Endothelial cell of umbilical vein (primary cell): ENCODE measurements around the gene RNU6-9. TPM values are rescaled to one million over a fixed set of nuclear protein-coding genes. Genes with fewer than 3 reads are reported as not detected.

Experiments
- BruUV-seq: library from RNA; stranded (reverse); fragments of 400-500 nt; replicated peaks from 2 replicates; lab custom pipeline; 2021; lab: Mats Ljungman, UMichigan
- CTCF ChIA-PET: fragments of 300-600, 350-600 bp; sonication (Branson Sonifier 250); formaldehyde crosslinking; loops from one replicate; lab custom pipeline; 2021; ENCODE audit warnings: antibody characterized with exemption, inconsistent platforms; lab: Charles Lee
- POLR2A ChIA-PET: fragments of 300-600, 350-600 bp; sonication (Branson Sonifier 250); formaldehyde crosslinking; loops from one replicate; lab custom pipeline; 2021; ENCODE audit warnings: antibody characterized with exemption, inconsistent platforms; lab: Charles Lee
- DNase-seq: peaks from one replicate; pipeline ENCODE4 v3.0.0-alpha.2; 2011; ENCODE audit warnings: low read depth, low spot score
- FAIRE-seq: peaks from 2 replicates; lab custom pipeline; 2011; peaks lifted over from hg19 to GRCh38; lab: Jason Lieb, UNC
- H2AFZ ChIP-seq: 2 replicates; pipeline ENCODE4 v1.6.0; 2012; ENCODE audit warnings: low read depth, low read length, control low read depth, inconsistent platforms
- H3K27ac ChIP-seq: 2 replicates; pipeline ENCODE4 v1.5.1; 2011; ENCODE audit warnings: low read depth, mild to moderate bottlenecking, control low read depth, low read length, moderate library complexity; ENCODE audit not compliant: insufficient read depth
- H3K27me3 ChIP-seq, 2 experiments: 2 replicates each; pipeline versions ENCODE4 v1.6.0 to v1.6.1; 2011; ENCODE audit warnings: low read length in 2 of 2, mixed read lengths in 1 of 2; ENCODE audit not compliant: control insufficient read depth in 2 of 2, insufficient read depth in 2 of 2
- H3K36me3 ChIP-seq, 2 experiments: 2 replicates in 1 of 2; 3 replicates in 1 of 2; pipeline ENCODE4 v1.5.1; 2011; ENCODE audit warnings: low read length in 2 of 2, mild to moderate bottlenecking in 1 of 2, moderate library complexity in 1 of 2; ENCODE audit not compliant: control insufficient read depth in 2 of 2, insufficient read depth in 2 of 2; ENCODE audit errors: extremely low read depth in 1 of 2
- H3K4me1 ChIP-seq: 3 replicates; pipeline ENCODE4 v1.5.1; 2011; ENCODE audit warnings: mild to moderate bottlenecking, low read length; ENCODE audit not compliant: control insufficient read depth, insufficient read depth; ENCODE audit errors: extremely low read depth
- H3K4me2 ChIP-seq: 2 replicates; pipeline ENCODE4 v1.6.1; 2011; ENCODE audit warnings: low read length, control low read depth, mixed read lengths; ENCODE audit not compliant: insufficient read depth
- H3K4me3 ChIP-seq, 3 experiments: fragments of 200-600 bp in 1 of 3; sonication (generic), shearing (Covaris generic) in 1 of 3; replicated peaks in 1 of 3; 2 replicates each; pipeline ENCODE4 v1.5.1; 2011 to 2016; ENCODE audit warnings: control low read depth in 3 of 3, low read length in 3 of 3, mild to moderate bottlenecking in 2 of 3, inconsistent platforms in 1 of 3, low read depth in 1 of 3, moderate library complexity in 1 of 3; ENCODE audit not compliant: insufficient read depth in 1 of 3
- H3K79me2 ChIP-seq: 2 replicates; pipeline ENCODE4 v1.6.0; 2012; ENCODE audit warnings: low read length, inconsistent platforms; ENCODE audit not compliant: control insufficient read depth, insufficient read depth
- H3K9ac ChIP-seq: replicated peaks from 2 replicates; pipeline ENCODE3; 2011; ENCODE audit warnings: low read length, control low read depth; ENCODE audit not compliant: insufficient read depth; ENCODE audit errors: extremely low read depth
- H3K9me1 ChIP-seq: replicated peaks from 3 replicates; pipeline ENCODE4 v1.6.0; 2011; ENCODE audit warnings: mild to moderate bottlenecking, low read length; ENCODE audit not compliant: control insufficient read depth, insufficient read depth; ENCODE audit errors: extremely low read depth
- H3K9me3 ChIP-seq: replicated peaks from 2 replicates; pipeline ENCODE4 v1.5.1; 2012; ENCODE audit warnings: low read length, inconsistent platforms; ENCODE audit not compliant: control insufficient read depth, insufficient read depth
- H4K20me1 ChIP-seq: replicated peaks from 2 replicates; pipeline ENCODE3; 2011; ENCODE audit warnings: mild to moderate bottlenecking, low read length; ENCODE audit not compliant: control insufficient read depth, insufficient read depth; ENCODE audit errors: extremely low read depth
- EZH2 ChIP-seq: IDR thresholded peaks from 2 replicates; pipeline ENCODE4 v1.6.1; 2012; ENCODE audit warnings: borderline replicate concordance, low read depth, mild to moderate bottlenecking, moderate library complexity, low read length, inconsistent platforms; ENCODE audit not compliant: severe bottlenecking
- FOS ChIP-seq: IDR thresholded peaks from 2 replicates; pipeline ENCODE4 v1.6.1; 2011; ENCODE audit warnings: mild to moderate bottlenecking, low read length, moderate library complexity, borderline replicate concordance; ENCODE audit not compliant: insufficient read depth
- GATA2 ChIP-seq: IDR thresholded peaks from 2 replicates; pipeline ENCODE4 v1.7.0; 2011; ENCODE audit warnings: low read depth, mild to moderate bottlenecking, moderate library complexity, mixed read lengths, low read length; ENCODE audit not compliant: insufficient read length, insufficient read depth
- JUN ChIP-seq: IDR thresholded peaks from 2 replicates; pipeline ENCODE4 v1.6.1; 2011; ENCODE audit warnings: borderline replicate concordance, low read depth; ENCODE audit not compliant: insufficient read length, insufficient read depth
- MYC ChIP-seq: IDR thresholded peaks from one replicate; pipeline ENCODE4 v1.6.1; 2011; ENCODE audit warnings: mild to moderate bottlenecking, low read depth, low read length
- POLR2A ChIP-seq: IDR thresholded peaks from 2 replicates; pipeline ENCODE4 v1.6.1; 2012; ENCODE audit warnings: low read depth, mild to moderate bottlenecking, control low read depth, low read length
- POLR2AphosphoS5 ChIP-seq: IDR thresholded peaks from 2 replicates; pipeline ENCODE4 v1.6.1; 2012; ENCODE audit warnings: low read depth, mild to moderate bottlenecking, control low read depth, low read length, moderate library complexity; ENCODE audit not compliant: insufficient read depth
- dilution Hi-C: fragments of 300-500 bp; cut with MboI; formaldehyde crosslinking; loops from one replicate; pipeline ENCODE4 v1.15.0; 2019; ENCODE audit warnings: low sequenced_read_pairs; ENCODE audit not compliant: extremely low pct_ligation_motif_present
- intact Hi-C: fragments of 100-400 bp; cut with micrococcal nuclease; formaldehyde crosslinking; loops from one replicate; pipeline ENCODE4 v1.10.0; 2022
- polyA plus RNA-seq, 4 experiments: library from polyadenylated mRNA; depleted of rRNA in 3 of 4; stranded (reverse) in 3 of 4; unstranded in 1 of 4; fragments of >200 nt; gene quantifications; 2 replicates each; pipeline versions ENCODE4 v1.2.1 to v1.2.3, GENCODE V29; 2011 to 2012; ENCODE audit warnings: missing spikeins in 1 of 4
- total RNA-seq: library from RNA; stranded (reverse); gene quantifications from 2 replicates; pipeline ENCODE4 v1.2.3, GENCODE V29; 2021
- TF ChIP-seq, protein P1 (sequence below): IDR thresholded peaks from 2 replicates; pipeline ENCODE4 v1.6.1; 2011; ENCODE audit not compliant: insufficient read depth, insufficient read length
- TF ChIP-seq, protein P2 (sequence below), 2 donors: IDR thresholded peaks; 1 replicate in 1 of 2; 2 replicates in 1 of 2; pipeline ENCODE4 v1.5.1; 2011; ENCODE audit warnings: low read length in 2 of 2, mild to moderate bottlenecking in 2 of 2, moderate library complexity in 2 of 2, control low read depth in 1 of 2, inconsistent platforms in 1 of 2, low read depth in 1 of 2; ENCODE audit not compliant: insufficient read depth in 1 of 2; ENCODE audit errors: extremely low read depth in 1 of 2

The RNU6-9 gene
- total and polyA plus RNA-seq, 2 donors (not counting 3 experiments of a cell fraction or from before 2014, with no cell fraction given) = not detected

DNA sequence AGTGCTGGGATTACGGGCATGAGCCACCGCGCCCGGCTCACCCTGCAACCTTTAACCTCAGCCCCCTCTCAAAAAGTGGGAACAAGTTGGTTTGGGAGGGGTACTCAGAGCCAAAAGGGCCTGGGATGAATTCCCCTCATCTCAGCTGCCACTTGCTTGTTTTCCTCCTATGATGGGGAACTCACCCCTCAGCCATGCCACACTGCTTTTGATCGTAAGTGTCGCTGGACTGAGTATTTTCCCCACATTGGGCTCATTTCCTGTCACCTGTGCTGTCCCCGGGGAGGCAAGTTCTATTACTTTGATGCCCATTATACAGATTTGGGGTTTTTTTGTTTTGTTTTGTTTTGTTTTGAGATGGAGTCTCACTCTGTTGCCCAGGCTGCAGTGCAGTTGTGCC, 13.2 kb downstream of the RNU6-9 start:
- Histone ChIP-seq H3K27me3 (no peaks in the 10 kb centered on the region), H3K9me1 (no peaks in the 10 kb centered on the region), H3K4me2 (no peak overlapping the region), H3K79me2 (peaks cover 8% of the 10 kb centered on the region), H3K9me3 (no peaks in the 10 kb centered on the region), H2AFZ (no peak overlapping the region), H3K27ac (no peak overlapping the region), H4K20me1 (no peaks in the 10 kb centered on the region), H3K4me1 (peaks cover 6% of the 10 kb centered on the region), H3K36me3 (no peaks in the 10 kb centered on the region), H3K9ac (no peak overlapping the region), H3K4me3 (no peak overlapping the region)
- BruUV-seq = no TSS peak
- intact Hi-C loops (no loop called here), dilution Hi-C loops (no loop called here)
- no peak for DNase-seq
- TF ChIP-seq MYC (no peak), JUN (no peak), EZH2 (no peak), FOS (no peak), POLR2A (no peak), POLR2AphosphoS5 (no peak)
- TF ChIP-seq, protein P1, sequence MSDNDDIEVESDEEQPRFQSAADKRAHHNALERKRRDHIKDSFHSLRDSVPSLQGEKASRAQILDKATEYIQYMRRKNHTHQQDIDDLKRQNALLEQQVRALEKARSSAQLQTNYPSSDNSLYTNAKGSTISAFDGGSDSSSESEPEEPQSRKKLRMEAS = no peak
- no peak for FAIRE-seq
- CTCF ChIA-PET = no interaction called here
- POLR2A ChIA-PET = no interaction called here

DNA sequence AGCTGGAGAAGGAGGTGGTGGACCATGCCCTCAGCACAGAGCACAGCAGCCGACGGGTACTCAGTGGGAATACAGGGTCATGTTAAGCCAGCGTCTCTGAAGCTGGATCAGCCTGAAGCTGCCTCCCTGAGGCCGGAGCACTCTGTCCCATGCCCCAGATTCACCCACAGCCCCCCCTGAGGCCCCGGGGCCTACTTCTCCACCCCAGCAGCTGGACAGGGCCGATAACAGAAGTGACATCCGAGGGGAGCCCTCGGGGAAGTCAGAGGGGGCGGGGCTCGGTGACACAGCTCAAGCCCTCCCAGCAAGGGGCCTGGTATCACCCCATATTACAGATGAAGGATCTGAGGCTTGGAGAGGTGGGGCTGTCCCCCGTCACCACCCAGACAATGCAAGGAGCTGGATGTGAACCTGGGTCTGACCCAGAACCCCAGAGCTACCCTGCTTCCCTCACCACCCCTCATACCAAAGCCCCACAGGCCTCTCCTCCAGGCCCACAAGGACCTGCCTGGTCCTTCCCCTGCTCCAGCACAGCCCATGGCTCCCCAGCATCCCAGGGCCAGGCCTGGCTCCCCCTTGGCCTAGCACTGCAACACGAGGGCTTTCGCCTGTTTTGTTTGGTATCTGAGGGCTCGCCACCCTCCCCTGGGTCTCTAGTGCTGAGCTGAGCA, 14.0 kb downstream of the RNU6-9 start:
- POLR2A ChIA-PET = no interaction called here
- FAIRE-seq (no peak), DNase-seq (no peak)
- no peak overlapping the region for H3K4me3 ChIP-seq
- TF ChIP-seq POLR2AphosphoS5 (no peak), FOS (no peak), GATA2 (no peak), JUN (no peak), EZH2 (no peak), POLR2A (no peak), MYC (no peak)
- TF ChIP-seq, protein P1 = no peak
- TF ChIP-seq, protein P2, sequence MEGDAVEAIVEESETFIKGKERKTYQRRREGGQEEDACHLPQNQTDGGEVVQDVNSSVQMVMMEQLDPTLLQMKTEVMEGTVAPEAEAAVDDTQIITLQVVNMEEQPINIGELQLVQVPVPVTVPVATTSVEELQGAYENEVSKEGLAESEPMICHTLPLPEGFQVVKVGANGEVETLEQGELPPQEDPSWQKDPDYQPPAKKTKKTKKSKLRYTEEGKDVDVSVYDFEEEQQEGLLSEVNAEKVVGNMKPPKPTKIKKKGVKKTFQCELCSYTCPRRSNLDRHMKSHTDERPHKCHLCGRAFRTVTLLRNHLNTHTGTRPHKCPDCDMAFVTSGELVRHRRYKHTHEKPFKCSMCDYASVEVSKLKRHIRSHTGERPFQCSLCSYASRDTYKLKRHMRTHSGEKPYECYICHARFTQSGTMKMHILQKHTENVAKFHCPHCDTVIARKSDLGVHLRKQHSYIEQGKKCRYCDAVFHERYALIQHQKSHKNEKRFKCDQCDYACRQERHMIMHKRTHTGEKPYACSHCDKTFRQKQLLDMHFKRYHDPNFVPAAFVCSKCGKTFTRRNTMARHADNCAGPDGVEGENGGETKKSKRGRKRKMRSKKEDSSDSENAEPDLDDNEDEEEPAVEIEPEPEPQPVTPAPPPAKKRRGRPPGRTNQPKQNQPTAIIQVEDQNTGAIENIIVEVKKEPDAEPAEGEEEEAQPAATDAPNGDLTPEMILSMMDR (IDR thresholded peaks at IDR 0.05; ENCODE audit: extremely low read depth in 1 of 2, insufficient read depth in 1 of 2, low read depth in 1 of 2, low read length in 2 of 2) = no peak
- peaks cover 6% of the 10 kb centered on the region for H3K4me1 ChIP-seq
- no TSS peak for BruUV-seq
- no peak overlapping the region for H3K27ac ChIP-seq
- H3K9me1 ChIP-seq = no peaks in the 10 kb centered on the region
- H4K20me1 ChIP-seq = no peaks in the 10 kb centered on the region
- no peaks in the 10 kb centered on the region for H3K9me3 ChIP-seq
- no peak overlapping the region for H3K9ac ChIP-seq
- dilution Hi-C loops (no loop called here), intact Hi-C loops (no loop called here)
- H3K79me2 ChIP-seq = peaks cover 10% of the 10 kb centered on the region
- H3K4me2 ChIP-seq = no peak overlapping the region
- no peaks in the 10 kb centered on the region for H3K36me3 ChIP-seq
- no peaks in the 10 kb centered on the region for H3K27me3 ChIP-seq
- no peak overlapping the region for H2AFZ ChIP-seq
- CTCF ChIA-PET = interaction anchor here (0.6 to 1.4 kb wide), 3 partner anchors 9 to 51 kb away, joined by 3 to 5 read pairs (median 3); no protein-coding TSS in a partner anchor
